Smooth muscle cell (in vitro differentiated cells): ENCODE data around the gene CBFA2T3. TPM values are rescaled to one million over a fixed set of nuclear protein-coding genes. Genes with fewer than 3 reads are reported as not detected.

Source experiments
- DNase-seq: peaks from one replicate; lab custom pipeline; 2025; ENCODE audit not compliant: unreplicated experiment; lab: John Stamatoyannopoulos, UW
- H2AFZ ChIP-seq: fragments of 200-600 bp; sonication (generic); 2 replicates; pipeline ENCODE4 v1.6.0; 2016; ENCODE audit warnings: antibody characterized with exemption, low read depth, mild to moderate bottlenecking
- H3F3A ChIP-seq: fragments of 200-600 bp; sonication (generic); 2 replicates; pipeline ENCODE4 v1.6.0; 2017; ENCODE audit warnings: antibody characterized with exemption, low read depth
- H3K27ac ChIP-seq: fragments of 200-600 bp; sonication (generic); 2 replicates; pipeline ENCODE4 v1.5.1; 2016; ENCODE audit warnings: low read depth, mild to moderate bottlenecking
- H3K27me3 ChIP-seq: fragments of 200-600 bp; sonication (generic); 2 replicates; pipeline ENCODE4 v1.6.1; 2016; ENCODE audit warnings: low read depth, mild to moderate bottlenecking
- H3K36me3 ChIP-seq: fragments of 200-600 bp; sonication (generic); 2 replicates; pipeline ENCODE4 v1.5.1; 2016; ENCODE audit warnings: low read depth
- H3K4me1 ChIP-seq: fragments of 200-600 bp; sonication (generic); 2 replicates; pipeline ENCODE4 v1.5.1; 2016; ENCODE audit warnings: low read depth
- H3K4me2 ChIP-seq: fragments of 200-600 bp; sonication (generic); 2 replicates; pipeline ENCODE4 v1.6.0; 2016; ENCODE audit warnings: mild to moderate bottlenecking
- H3K4me3 ChIP-seq: fragments of 200-600 bp; sonication (generic); 2 replicates; pipeline ENCODE4 v1.5.1; 2016; ENCODE audit warnings: mild to moderate bottlenecking
- H3K79me2 ChIP-seq: fragments of 200-600 bp; sonication (generic); 2 replicates; pipeline ENCODE4 v1.6.0; 2016; ENCODE audit warnings: low read depth, mild to moderate bottlenecking
- H3K9ac ChIP-seq: fragments of 200-600 bp; sonication (generic); 2 replicates; pipeline ENCODE4 v1.6.0; 2016; ENCODE audit warnings: low read depth
- H3K9me3 ChIP-seq: fragments of 200-600 bp; sonication (generic); replicated peaks from 2 replicates; pipeline ENCODE4 v1.5.1; 2016; ENCODE audit warnings: low read depth
- H4K20me1 ChIP-seq: fragments of 200-600 bp; sonication (generic); 2 replicates; pipeline ENCODE4 v1.6.0; 2016; ENCODE audit warnings: low read depth
- CTCF ChIP-seq: fragments of 200-600 bp; sonication (generic); IDR thresholded peaks from 2 replicates; pipeline ENCODE4 v1.5.1; 2017; ENCODE audit warnings: borderline replicate concordance, mild to moderate bottlenecking, antibody characterized with exemption; ENCODE audit not compliant: insufficient read depth, poor library complexity, severe bottlenecking
- WGBS: methylation state at CpG from one replicate; pipeline ENCODE4 v1.1.7; 2016; ENCODE audit warnings: low lambda C conversion rate; 5-methylcytosine and 5-hydroxymethylcytosine counted together
- polyA plus RNA-seq: library from polyadenylated mRNA; unstranded; fragments of >200 nt; fragmentation: Nextera tagmentation; extraction: Ambion mirVana; gene quantifications from 2 replicates; pipeline ENCODE4 v1.2.1, GENCODE V29; 2016
- total RNA-seq: library from RNA; depleted of rRNA; stranded (reverse); fragments of >200 nt; gene quantifications from 2 replicates; pipeline ENCODE4 v1.2.3, GENCODE V29; 2014

Gene CBFA2T3
- total and polyA plus RNA-seq, 2 experiments from 2014 or later: 0.25 TPM; not detected in 1

GRCh38 chr16:88908307-88908706 is 68.7 kb downstream of the CBFA2T3 start:
- H3K4me3 ChIP-seq: no peak overlapping the region
- no peaks in the 10 kb centered on the region for H3F3A ChIP-seq
- H3K9me3 ChIP-seq: no peaks in the 10 kb centered on the region
- no peak for DNase-seq
- no peaks in the 10 kb centered on the region for H3K27me3 ChIP-seq
- H3K79me2 ChIP-seq: no peaks in the 10 kb centered on the region
- WGBS: 95% methylated on average over 12 of the region's 17 CpGs
- no peak overlapping the region for H2AFZ ChIP-seq
- no peaks in the 10 kb centered on the region for H3K36me3 ChIP-seq
- no peak overlapping the region for H3K27ac ChIP-seq
- no peak for TF ChIP-seq CTCF
- no peaks in the 10 kb centered on the region for H4K20me1 ChIP-seq
- no peaks in the 10 kb centered on the region for H3K4me1 ChIP-seq
- H3K9ac ChIP-seq: no peak overlapping the region
- no peak overlapping the region for H3K4me2 ChIP-seq

- no peaks in the 10 kb centered on the region for H3K9me3 ChIP-seq
- H3K9ac ChIP-seq: no peak overlapping the region
- no peak overlapping the region for H3K27ac ChIP-seq
- H3F3A ChIP-seq: no peaks in the 10 kb centered on the region
- no peaks in the 10 kb centered on the region for H3K4me1 ChIP-seq
- WGBS: 62% methylated on average over 4 of the region's 4 CpGs
- H3K4me3 ChIP-seq: no peak overlapping the region
- DNase-seq: no peak
- H3K79me2 ChIP-seq: no peaks in the 10 kb centered on the region
- no peak for TF ChIP-seq CTCF
- H4K20me1 ChIP-seq: no peaks in the 10 kb centered on the region
- H2AFZ ChIP-seq: no peak overlapping the region
- no peak overlapping the region for H3K4me2 ChIP-seq
- no peaks in the 10 kb centered on the region for H3K27me3 ChIP-seq
- H3K36me3 ChIP-seq: no peaks in the 10 kb centered on the region
Measured at GRCh38 chr16:88907768-88908167, 69.2 kb downstream of the CBFA2T3 start.

- H4K20me1 ChIP-seq: no peaks in the 10 kb centered on the region
- H2AFZ ChIP-seq: no peak overlapping the region
- H3F3A ChIP-seq: no peaks in the 10 kb centered on the region
- H3K36me3 ChIP-seq: no peaks in the 10 kb centered on the region
- H3K9me3 ChIP-seq: no peaks in the 10 kb centered on the region
- TF ChIP-seq CTCF: no peak
- no peak overlapping the region for H3K4me2 ChIP-seq
- H3K27ac ChIP-seq: no peak overlapping the region
- H3K4me1 ChIP-seq: no peaks in the 10 kb centered on the region
- H3K79me2 ChIP-seq: no peaks in the 10 kb centered on the region
- DNase-seq: no peak
- H3K27me3 ChIP-seq: no peaks in the 10 kb centered on the region
- no peak overlapping the region for H3K9ac ChIP-seq
- no peak overlapping the region for H3K4me3 ChIP-seq
- 91% methylated on average over 22 of the region's 22 CpGs for WGBS
Measured at GRCh38 chr16:88906535-88907105, 70.4 kb downstream of the CBFA2T3 start.

- Histone ChIP-seq H3K9ac (no peak overlapping the region), H3K27me3 (no peaks in the 10 kb centered on the region), H3K4me2 (no peak overlapping the region), H3K4me1 (no peaks in the 10 kb centered on the region), H2AFZ (no peak overlapping the region), H3K27ac (no peak overlapping the region), H3K9me3 (no peaks in the 10 kb centered on the region), H3K79me2 (no peaks in the 10 kb centered on the region), H3K4me3 (no peak overlapping the region), H3K36me3 (no peaks in the 10 kb centered on the region), H3F3A (no peaks in the 10 kb centered on the region), H4K20me1 (no peaks in the 10 kb centered on the region)
- TF ChIP-seq CTCF: no peak
- WGBS: 87% methylated on average over 16 of the region's 16 CpGs
- no peak for DNase-seq
Measured at GRCh38 chr16:88906020-88906419, 71.0 kb downstream of the CBFA2T3 start.
